ENCODE measurements around the gene DIDO1. TPM values are rescaled to one million over a fixed set of nuclear protein-coding genes. Genes with fewer than 3 reads are reported as not detected.

Gene DIDO1
- total RNA-seq, 1 donor from 2014 or later: 58.1 TPM

DNA sequence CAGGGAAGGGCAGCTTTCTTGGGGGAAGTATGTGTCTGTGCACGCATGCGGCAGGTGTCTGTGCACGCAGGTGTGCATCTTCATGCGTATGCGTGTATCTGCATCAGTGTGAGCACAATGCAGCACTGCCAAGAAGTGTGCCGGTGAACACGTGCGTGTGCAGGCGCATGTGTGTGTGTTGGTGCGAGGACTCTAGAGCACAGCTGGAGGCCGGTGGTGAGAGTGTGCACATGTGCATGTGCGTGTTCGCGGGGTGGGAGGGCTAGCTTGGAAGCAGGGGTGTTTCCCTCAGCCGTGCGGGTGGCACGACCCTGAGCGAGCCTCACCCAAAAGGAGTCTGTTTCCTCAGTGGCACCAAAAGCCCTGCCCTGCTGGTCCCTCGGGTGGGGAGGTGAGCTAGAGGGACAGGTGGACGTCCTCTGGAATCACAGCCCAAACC is 33.7 kb upstream of the DIDO1 start:
- Mint-ChIP-seq H3K27me3 (no peaks in the 10 kb centered on the region), H3K27ac (no peak overlapping the region), H3K9me3 (no peaks in the 10 kb centered on the region), H3K4me1 (ENCODE audit: unreplicated experiment) (no peaks in the 10 kb centered on the region), H3K4me3 (no peak overlapping the region), H3K36me3 (no peaks in the 10 kb centered on the region)
- TF ChIP-seq, protein P1, sequence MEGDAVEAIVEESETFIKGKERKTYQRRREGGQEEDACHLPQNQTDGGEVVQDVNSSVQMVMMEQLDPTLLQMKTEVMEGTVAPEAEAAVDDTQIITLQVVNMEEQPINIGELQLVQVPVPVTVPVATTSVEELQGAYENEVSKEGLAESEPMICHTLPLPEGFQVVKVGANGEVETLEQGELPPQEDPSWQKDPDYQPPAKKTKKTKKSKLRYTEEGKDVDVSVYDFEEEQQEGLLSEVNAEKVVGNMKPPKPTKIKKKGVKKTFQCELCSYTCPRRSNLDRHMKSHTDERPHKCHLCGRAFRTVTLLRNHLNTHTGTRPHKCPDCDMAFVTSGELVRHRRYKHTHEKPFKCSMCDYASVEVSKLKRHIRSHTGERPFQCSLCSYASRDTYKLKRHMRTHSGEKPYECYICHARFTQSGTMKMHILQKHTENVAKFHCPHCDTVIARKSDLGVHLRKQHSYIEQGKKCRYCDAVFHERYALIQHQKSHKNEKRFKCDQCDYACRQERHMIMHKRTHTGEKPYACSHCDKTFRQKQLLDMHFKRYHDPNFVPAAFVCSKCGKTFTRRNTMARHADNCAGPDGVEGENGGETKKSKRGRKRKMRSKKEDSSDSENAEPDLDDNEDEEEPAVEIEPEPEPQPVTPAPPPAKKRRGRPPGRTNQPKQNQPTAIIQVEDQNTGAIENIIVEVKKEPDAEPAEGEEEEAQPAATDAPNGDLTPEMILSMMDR (conservative IDR thresholded peaks at IDR 0.05): no peak
- DNase-seq (ENCODE audit: extremely low spot score, unreplicated experiment): no peak

- Mint-ChIP-seq H3K4me1 (ENCODE audit: unreplicated experiment) (no peaks in the 10 kb centered on the region), H3K36me3 (no peaks in the 10 kb centered on the region), H3K27me3 (no peaks in the 10 kb centered on the region), H3K27ac (no peak overlapping the region), H3K9me3 (no peaks in the 10 kb centered on the region), H3K4me3 (no peak overlapping the region)
- no peak for DNase-seq (ENCODE audit: extremely low spot score, unreplicated experiment)
- TF ChIP-seq, protein P1 (conservative IDR thresholded peaks at IDR 0.05): no peak
Observed at GRCh38 chr20:62959101-62959971, 33.0 kb upstream of the DIDO1 start.

GRCh38 chr20:62958388-62959100 is 32.2 kb upstream of the DIDO1 start:
- TF ChIP-seq, protein P1 (conservative IDR thresholded peaks at IDR 0.05): no peak
- Mint-ChIP-seq H3K4me3 (no peak overlapping the region), H3K36me3 (no peaks in the 10 kb centered on the region), H3K9me3 (no peaks in the 10 kb centered on the region), H3K4me1 (ENCODE audit: unreplicated experiment) (no peaks in the 10 kb centered on the region), H3K27ac (no peak overlapping the region), H3K27me3 (no peaks in the 10 kb centered on the region)
- DNase-seq (ENCODE audit: extremely low spot score, unreplicated experiment): peak; percentile 63

DNA sequence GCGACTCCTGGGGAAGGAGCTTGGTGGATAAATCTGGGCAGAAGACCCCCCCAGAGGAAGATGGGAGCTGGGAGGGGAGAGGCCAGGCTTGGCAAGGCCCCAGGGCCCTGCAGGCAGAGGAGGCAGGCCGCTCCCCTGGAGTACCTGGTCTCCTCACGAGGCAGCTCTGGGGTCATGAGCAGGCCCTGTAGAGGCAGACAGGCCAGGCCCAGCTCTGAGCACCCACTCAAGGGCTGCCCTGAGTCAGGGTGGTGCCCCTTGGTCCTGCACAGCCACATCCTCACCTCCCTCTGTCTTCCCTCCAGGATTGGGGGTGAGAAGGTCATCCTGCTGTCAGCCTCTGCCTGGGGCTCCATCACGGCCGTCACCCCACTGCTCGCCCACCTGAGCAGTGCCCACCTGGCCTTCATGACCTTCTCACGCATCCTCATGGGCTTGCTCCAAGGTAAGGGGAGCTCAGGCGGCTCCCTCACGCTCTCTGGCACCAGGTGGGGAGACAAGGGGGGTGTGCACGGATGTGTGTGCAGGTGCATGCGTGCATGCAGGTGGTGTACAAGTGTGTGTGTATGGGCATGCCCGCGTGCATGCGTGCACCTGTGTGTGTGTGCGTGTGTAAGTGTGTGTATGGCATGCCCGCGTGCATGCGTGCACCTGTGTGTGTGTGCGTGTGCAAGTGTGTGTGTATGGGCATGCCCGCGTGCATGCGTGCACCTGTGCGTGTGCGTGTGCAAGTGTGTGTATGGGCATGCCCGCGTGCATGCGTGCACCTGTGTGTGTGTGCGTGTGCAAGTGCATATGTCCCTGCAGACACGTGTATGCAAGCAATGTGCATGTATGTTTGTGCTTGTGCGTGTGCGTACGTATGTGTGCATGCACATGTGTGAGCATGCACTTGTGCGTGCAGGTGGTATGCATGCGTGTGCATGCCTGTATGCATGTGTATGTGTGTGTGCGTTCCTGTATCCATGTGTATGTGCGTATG is 31.1 kb upstream of the DIDO1 start:
- no peaks in the 10 kb centered on the region for H3K27me3 Mint-ChIP-seq
- H3K9me3 Mint-ChIP-seq: no peaks in the 10 kb centered on the region
- no peak for DNase-seq (ENCODE audit: extremely low spot score, unreplicated experiment)
- no peak overlapping the region for H3K4me3 Mint-ChIP-seq
- no peaks in the 10 kb centered on the region for H3K4me1 Mint-ChIP-seq (ENCODE audit: unreplicated experiment)
- H3K27ac Mint-ChIP-seq: no peak overlapping the region
- TF ChIP-seq, protein P1 (conservative IDR thresholded peaks at IDR 0.05): no peak
- no peaks in the 10 kb centered on the region for H3K36me3 Mint-ChIP-seq

Measured in type B pancreatic cell (in vitro differentiated cells).